Stimulated activated CD4-positive, alpha-beta T cell treated with anti-CD3 and anti-CD28 coated beads, Interleukin-12 subunit alpha, Interleukin-12 subunit beta, amount 100 ng/mL, for 24 hours (primary cell): ENCODE data around the gene CTNNA2.

Experiments
- DNase-seq, 2 experiments: peaks; one replicate each; pipeline ENCODE4 v3.0.0-alpha.2; 2020; ENCODE audit warnings: low read depth in 2 of 2

The CTNNA2 gene

GRCh38 chr2:79855264-79856006 is 342.6 kb downstream of the CTNNA2 start:
- no peak for DNase-seq

GRCh38 chr2:79857888-79858287 is 345.0 kb downstream of the CTNNA2 start:
- no peak for DNase-seq

GRCh38 chr2:79860228-79861058 is 347.6 kb downstream of the CTNNA2 start:
- DNase-seq = no peak

- no peak for DNase-seq
Observed at GRCh38 chr2:79861059-79861374, 348.2 kb downstream of the CTNNA2 start.

- no peak for DNase-seq
Observed at GRCh38 chr2:79862756-79863155, 349.9 kb downstream of the CTNNA2 start.

- no peak for DNase-seq
Observed at GRCh38 chr2:79872656-79873055, 359.8 kb downstream of the CTNNA2 start.

GRCh38 chr2:79874015-79874414 is 361.2 kb downstream of the CTNNA2 start:
- DNase-seq = no peak

- no peak for DNase-seq
Observed at GRCh38 chr2:79876430-79876829, 363.6 kb downstream of the CTNNA2 start.

GRCh38 chr2:79882548-79882947 is 369.7 kb downstream of the CTNNA2 start:
- DNase-seq = no peak

GRCh38 chr2:79887747-79888374 is 375.0 kb downstream of the CTNNA2 start:
- no peak for DNase-seq

GRCh38 chr2:79892123-79892522 is 379.3 kb downstream of the CTNNA2 start:
- DNase-seq = no peak

- DNase-seq = no peak
Observed at GRCh38 chr2:79899196-79899595, 386.3 kb downstream of the CTNNA2 start.

- DNase-seq = no peak
Observed at GRCh38 chr2:79901161-79901560, 388.3 kb downstream of the CTNNA2 start.

- no peak for DNase-seq
Observed at GRCh38 chr2:79903222-79904000, 390.6 kb downstream of the CTNNA2 start.

- no peak for DNase-seq
Observed at GRCh38 chr2:79906139-79906890, 393.5 kb downstream of the CTNNA2 start.

- no peak for DNase-seq
Observed at GRCh38 chr2:79909521-79909920, 396.7 kb downstream of the CTNNA2 start.

GRCh38 chr2:79910643-79911042 is 397.8 kb downstream of the CTNNA2 start:
- no peak for DNase-seq

GRCh38 chr2:79915455-79915854 is 402.6 kb downstream of the CTNNA2 start:
- DNase-seq = no peak

GRCh38 chr2:79916285-79916684 is 403.4 kb downstream of the CTNNA2 start:
- no peak for DNase-seq

GRCh38 chr2:79920512-79921076 is 407.7 kb downstream of the CTNNA2 start:
- DNase-seq = no peak

- DNase-seq = no peak
Observed at GRCh38 chr2:79929624-79930023, 416.8 kb downstream of the CTNNA2 start.
